B cell (primary cell): ENCODE results near the gene HTT.

Experiments
- CTCF ChIP-seq: fragments of 200-600 bp; IDR thresholded peaks from one replicate; pipeline ENCODE4 v1.8.0; 2022; ENCODE audit warnings: antibody characterized with exemption, mild to moderate bottlenecking
- EZH2 ChIP-seq: IDR thresholded peaks from 2 replicates; pipeline ENCODE4 v1.6.1; 2012; ENCODE audit warnings: borderline replicate concordance, low read depth, mild to moderate bottlenecking, moderate library complexity, low read length; ENCODE audit not compliant: insufficient read depth, poor library complexity, severe bottlenecking

GRCh38 chr4:3107271-3107670 is 32.8 kb downstream of the HTT start:
- TF ChIP-seq CTCF, result no peak
- TF ChIP-seq EZH2, result no peak
